ENCODE measurements around the gene CEP112.

DNA sequence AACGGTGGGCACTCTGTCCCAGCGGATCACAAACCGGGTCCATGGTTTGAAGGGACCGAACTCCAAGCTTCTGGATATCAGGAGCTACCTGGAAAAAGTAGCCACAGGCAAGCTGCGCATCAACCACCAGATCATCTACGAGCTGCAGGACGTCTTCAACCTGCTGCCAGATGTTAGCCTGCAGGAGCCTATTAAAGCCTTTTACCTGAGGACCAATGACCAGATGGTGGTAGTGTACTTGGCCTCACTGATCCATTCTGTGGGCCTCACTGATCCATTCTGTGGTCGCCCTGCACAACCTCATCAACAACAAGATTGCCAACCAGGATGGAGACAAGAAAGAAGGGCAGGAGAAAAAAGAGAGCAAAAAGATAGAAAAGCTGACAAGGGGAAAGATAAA lies 6.3 kb upstream of the CEP112 start:
- no peak for TF ChIP-seq EZH2 (IDR thresholded peaks at IDR 0.05; ENCODE audit: borderline replicate concordance, low read depth, low read length)
- TF ChIP-seq, protein P1, sequence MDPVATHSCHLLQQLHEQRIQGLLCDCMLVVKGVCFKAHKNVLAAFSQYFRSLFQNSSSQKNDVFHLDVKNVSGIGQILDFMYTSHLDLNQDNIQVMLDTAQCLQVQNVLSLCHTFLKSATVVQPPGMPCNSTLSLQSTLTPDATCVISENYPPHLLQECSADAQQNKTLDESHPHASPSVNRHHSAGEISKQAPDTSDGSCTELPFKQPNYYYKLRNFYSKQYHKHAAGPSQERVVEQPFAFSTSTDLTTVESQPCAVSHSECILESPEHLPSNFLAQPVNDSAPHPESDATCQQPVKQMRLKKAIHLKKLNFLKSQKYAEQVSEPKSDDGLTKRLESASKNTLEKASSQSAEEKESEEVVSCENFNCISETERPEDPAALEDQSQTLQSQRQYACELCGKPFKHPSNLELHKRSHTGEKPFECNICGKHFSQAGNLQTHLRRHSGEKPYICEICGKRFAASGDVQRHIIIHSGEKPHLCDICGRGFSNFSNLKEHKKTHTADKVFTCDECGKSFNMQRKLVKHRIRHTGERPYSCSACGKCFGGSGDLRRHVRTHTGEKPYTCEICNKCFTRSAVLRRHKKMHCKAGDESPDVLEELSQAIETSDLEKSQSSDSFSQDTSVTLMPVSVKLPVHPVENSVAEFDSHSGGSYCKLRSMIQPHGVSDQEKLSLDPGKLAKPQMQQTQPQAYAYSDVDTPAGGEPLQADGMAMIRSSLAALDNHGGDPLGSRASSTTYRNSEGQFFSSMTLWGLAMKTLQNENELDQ (CRISPR knock-in tag; IDR thresholded peaks at IDR 0.05; ENCODE audit: borderline replicate concordance), result no peak
- no peak for TF ChIP-seq POLR2AphosphoS5 (IDR thresholded peaks at IDR 0.05; ENCODE audit: control insufficient read depth, insufficient read depth, low read depth, low read length)
- TF ChIP-seq ZNF12 (CRISPR knock-in tag; IDR thresholded peaks at IDR 0.05), result no peak
- TF ChIP-seq, protein P2, sequence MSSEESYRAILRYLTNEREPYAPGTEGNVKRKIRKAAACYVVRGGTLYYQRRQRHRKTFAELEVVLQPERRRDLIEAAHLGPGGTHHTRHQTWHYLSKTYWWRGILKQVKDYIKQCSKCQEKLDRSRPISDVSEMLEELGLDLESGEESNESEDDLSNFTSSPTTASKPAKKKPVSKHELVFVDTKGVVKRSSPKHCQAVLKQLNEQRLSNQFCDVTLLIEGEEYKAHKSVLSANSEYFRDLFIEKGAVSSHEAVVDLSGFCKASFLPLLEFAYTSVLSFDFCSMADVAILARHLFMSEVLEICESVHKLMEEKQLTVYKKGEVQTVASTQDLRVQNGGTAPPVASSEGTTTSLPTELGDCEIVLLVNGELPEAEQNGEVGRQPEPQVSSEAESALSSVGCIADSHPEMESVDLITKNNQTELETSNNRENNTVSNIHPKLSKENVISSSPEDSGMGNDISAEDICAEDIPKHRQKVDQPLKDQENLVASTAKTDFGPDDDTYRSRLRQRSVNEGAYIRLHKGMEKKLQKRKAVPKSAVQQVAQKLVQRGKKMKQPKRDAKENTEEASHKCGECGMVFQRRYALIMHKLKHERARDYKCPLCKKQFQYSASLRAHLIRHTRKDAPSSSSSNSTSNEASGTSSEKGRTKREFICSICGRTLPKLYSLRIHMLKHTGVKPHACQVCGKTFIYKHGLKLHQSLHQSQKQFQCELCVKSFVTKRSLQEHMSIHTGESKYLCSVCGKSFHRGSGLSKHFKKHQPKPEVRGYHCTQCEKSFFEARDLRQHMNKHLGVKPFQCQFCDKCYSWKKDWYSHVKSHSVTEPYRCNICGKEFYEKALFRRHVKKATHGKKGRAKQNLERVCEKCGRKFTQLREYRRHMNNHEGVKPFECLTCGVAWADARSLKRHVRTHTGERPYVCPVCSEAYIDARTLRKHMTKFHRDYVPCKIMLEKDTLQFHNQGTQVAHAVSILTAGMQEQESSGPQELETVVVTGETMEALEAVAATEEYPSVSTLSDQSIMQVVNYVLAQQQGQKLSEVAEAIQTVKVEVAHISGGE (CRISPR knock-in tag; IDR thresholded peaks at IDR 0.05), result no peak
- TF ChIP-seq POLR2A (conservative IDR thresholded peaks at IDR 0.05), result no peak
- no peak for TF ChIP-seq BHLHE40 (IDR thresholded peaks at IDR 0.05; ENCODE audit: low read length)
- TF ChIP-seq, protein P3, sequence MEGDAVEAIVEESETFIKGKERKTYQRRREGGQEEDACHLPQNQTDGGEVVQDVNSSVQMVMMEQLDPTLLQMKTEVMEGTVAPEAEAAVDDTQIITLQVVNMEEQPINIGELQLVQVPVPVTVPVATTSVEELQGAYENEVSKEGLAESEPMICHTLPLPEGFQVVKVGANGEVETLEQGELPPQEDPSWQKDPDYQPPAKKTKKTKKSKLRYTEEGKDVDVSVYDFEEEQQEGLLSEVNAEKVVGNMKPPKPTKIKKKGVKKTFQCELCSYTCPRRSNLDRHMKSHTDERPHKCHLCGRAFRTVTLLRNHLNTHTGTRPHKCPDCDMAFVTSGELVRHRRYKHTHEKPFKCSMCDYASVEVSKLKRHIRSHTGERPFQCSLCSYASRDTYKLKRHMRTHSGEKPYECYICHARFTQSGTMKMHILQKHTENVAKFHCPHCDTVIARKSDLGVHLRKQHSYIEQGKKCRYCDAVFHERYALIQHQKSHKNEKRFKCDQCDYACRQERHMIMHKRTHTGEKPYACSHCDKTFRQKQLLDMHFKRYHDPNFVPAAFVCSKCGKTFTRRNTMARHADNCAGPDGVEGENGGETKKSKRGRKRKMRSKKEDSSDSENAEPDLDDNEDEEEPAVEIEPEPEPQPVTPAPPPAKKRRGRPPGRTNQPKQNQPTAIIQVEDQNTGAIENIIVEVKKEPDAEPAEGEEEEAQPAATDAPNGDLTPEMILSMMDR (IDR thresholded peaks at IDR 0.05 in 2 of 3, conservative IDR thresholded peaks at IDR 0.05 in 1 of 3; ENCODE audit: insufficient read depth in 2 of 3, low read depth in 1 of 3, low read length in 3 of 3), result no peak
- TF ChIP-seq GATA2 (CRISPR knock-in tag; IDR thresholded peaks at IDR 0.05), result no peak
- TF ChIP-seq, protein P4, sequence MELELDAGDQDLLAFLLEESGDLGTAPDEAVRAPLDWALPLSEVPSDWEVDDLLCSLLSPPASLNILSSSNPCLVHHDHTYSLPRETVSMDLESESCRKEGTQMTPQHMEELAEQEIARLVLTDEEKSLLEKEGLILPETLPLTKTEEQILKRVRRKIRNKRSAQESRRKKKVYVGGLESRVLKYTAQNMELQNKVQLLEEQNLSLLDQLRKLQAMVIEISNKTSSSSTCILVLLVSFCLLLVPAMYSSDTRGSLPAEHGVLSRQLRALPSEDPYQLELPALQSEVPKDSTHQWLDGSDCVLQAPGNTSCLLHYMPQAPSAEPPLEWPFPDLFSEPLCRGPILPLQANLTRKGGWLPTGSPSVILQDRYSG (tag; conservative IDR thresholded peaks at IDR 0.05; ENCODE audit: low read depth), result no peak
- no peak for TF ChIP-seq POU5F1 (IDR thresholded peaks at IDR 0.05; ENCODE audit: borderline replicate concordance, low read depth, low read length, partially characterized antibody)
- TF ChIP-seq SMARCC2 (IDR thresholded peaks at IDR 0.05; ENCODE audit: low read depth), result no peak
- TF ChIP-seq, protein P5, sequence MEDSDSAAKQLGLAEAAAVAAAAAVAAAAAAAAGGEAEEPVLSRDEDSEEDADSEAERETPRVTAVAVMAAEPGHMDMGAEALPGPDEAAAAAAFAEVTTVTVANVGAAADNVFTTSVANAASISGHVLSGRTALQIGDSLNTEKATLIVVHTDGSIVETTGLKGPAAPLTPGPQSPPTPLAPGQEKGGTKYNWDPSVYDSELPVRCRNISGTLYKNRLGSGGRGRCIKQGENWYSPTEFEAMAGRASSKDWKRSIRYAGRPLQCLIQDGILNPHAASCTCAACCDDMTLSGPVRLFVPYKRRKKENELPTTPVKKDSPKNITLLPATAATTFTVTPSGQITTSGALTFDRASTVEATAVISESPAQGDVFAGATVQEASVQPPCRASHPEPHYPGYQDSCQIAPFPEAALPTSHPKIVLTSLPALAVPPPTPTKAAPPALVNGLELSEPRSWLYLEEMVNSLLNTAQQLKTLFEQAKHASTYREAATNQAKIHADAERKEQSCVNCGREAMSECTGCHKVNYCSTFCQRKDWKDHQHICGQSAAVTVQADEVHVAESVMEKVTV (CRISPR knock-in tag; IDR thresholded peaks at IDR 0.05), result no peak
- TF ChIP-seq PTTG1 (tag; IDR thresholded peaks at IDR 0.05; ENCODE audit: low read depth), result no peak
